Retinal pigment epithelial cell (primary cell): ENCODE data around the gene MT1B.

Experiments
- DNase-seq: peaks from one replicate; pipeline ENCODE4 v3.0.0-alpha.2; 2010; ENCODE audit warnings: low read depth
- H3K4me3 ChIP-seq: 2 replicates; pipeline ENCODE4 v1.5.1; 2011; ENCODE audit warnings: mild to moderate bottlenecking, low read length, control low read depth, moderate library complexity
- TF ChIP-seq, protein P1 (sequence below): conservative IDR thresholded peaks from 2 replicates; pipeline ENCODE4 v1.5.1; 2011; ENCODE audit warnings: low read depth, low read length, control low read depth, inconsistent platforms

The MT1B gene

GRCh38 chr16:56632848-56633365 is 18.8 kb upstream of the MT1B start:
- H3K4me3 ChIP-seq, result peak overlapping the region; percentile 39

GRCh38 chr16:56633535-56633934 is 18.2 kb upstream of the MT1B start:
- no peak overlapping the region for H3K4me3 ChIP-seq
- TF ChIP-seq, protein P1, sequence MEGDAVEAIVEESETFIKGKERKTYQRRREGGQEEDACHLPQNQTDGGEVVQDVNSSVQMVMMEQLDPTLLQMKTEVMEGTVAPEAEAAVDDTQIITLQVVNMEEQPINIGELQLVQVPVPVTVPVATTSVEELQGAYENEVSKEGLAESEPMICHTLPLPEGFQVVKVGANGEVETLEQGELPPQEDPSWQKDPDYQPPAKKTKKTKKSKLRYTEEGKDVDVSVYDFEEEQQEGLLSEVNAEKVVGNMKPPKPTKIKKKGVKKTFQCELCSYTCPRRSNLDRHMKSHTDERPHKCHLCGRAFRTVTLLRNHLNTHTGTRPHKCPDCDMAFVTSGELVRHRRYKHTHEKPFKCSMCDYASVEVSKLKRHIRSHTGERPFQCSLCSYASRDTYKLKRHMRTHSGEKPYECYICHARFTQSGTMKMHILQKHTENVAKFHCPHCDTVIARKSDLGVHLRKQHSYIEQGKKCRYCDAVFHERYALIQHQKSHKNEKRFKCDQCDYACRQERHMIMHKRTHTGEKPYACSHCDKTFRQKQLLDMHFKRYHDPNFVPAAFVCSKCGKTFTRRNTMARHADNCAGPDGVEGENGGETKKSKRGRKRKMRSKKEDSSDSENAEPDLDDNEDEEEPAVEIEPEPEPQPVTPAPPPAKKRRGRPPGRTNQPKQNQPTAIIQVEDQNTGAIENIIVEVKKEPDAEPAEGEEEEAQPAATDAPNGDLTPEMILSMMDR, result no peak
- no peak for DNase-seq

More at GRCh38 chr16:56632848-56633365, 18.8 kb upstream of the MT1B start:
- TF ChIP-seq, protein P1, result no peak
- DNase-seq, result no peak

DNA sequence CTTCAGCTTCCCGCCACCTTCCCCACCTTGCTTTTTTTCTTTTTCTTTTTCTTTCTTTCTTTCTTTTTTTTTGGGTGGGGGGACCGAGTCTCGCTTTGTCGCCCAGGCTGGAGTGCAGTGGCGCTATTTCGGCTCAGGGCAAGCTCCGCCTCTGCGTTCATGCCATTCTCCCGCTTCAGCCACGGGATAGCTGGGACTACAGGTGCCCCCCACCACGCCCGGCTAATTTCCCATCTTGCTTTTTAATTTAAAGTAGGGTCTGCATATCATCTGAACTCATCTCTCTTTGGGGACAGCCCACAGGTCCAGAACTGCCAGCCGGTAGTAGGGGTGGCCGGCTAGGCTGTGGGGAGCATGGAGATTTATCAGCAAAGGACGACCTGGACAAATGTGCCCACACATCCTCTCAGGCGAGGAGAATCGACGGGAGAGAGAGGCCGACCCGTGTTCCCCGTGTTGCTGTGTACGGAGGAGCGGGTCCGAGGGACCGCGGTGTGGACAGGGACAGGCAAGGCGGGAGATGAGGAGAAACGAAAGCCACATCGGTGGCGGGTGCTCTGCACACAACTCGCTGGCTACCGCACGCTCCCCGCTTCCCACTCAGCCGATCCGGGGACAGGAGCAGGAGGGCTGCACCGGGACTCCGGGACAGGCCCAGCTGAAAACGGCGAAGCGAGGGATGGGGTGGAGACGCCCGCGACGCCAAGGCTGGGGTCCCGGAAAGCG is 16.8 kb upstream of the MT1B start:
- H3K4me3 ChIP-seq, result no peak overlapping the region

GRCh38 chr16:56635441-56635967 is 16.2 kb upstream of the MT1B start:
- no peak for DNase-seq
- no peak overlapping the region for H3K4me3 ChIP-seq
- TF ChIP-seq, protein P1, result no peak

More for the DNA sequence above, 16.8 kb upstream of the MT1B start:
- TF ChIP-seq, protein P1, result no peak
- DNase-seq, result no peak

GRCh38 chr16:56636616-56637413 is 14.9 kb upstream of the MT1B start:
- TF ChIP-seq, protein P1, result no peak
- no peak overlapping the region for H3K4me3 ChIP-seq
- DNase-seq, result no peak

DNA sequence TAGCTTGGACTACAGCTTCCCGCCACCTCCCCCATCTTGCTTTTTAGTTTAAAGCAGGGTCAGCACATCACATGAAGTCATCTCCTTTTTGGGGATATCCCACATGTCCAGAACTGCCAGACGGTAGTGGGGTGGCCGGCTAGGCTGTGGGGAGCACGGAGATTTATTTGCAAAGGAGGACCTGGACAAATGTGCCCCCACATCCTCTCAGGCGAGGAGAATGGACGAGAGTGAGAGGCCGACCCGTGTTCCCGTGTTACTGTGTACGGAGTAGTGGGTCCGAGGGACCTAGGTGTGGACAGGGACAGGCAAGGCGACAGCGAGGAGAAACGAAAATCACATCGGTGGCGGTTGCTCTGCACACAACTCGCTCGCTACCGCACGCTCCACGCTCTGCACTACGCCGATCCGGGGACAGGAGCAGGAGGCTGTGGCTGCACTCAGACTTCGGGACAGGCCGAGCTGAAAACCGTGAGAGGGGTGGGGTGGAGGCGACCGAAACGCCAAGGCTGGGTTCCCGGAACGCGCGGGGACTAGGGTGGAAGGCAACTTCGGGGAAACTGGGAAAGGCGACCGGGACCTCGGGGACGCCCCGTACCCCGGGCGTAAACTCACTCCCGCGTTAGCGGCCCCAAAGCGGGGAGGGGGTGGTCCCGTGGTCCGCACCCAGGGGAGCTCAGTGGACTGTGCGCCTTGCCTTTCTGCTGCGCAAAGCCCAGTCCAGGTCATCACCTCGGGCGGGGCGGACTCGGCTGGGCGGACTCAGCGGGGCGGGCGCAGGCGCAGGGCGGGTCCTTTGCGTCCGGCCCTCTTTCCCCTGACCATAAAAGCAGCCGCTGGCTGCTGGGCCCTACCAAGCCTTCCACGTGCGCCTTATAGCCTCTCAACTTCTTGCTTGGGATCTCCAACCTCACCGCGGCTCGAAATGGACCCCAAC is 13.6 kb upstream of the MT1B start, which contains the start of gene MT1A:
Gene MT1A (plus strand): TSS at position 853 of the 937 bp plus-strand sequence. CDS start 73 bp downstream, at position 926.
- TF ChIP-seq, protein P1, result no peak
- no peak for DNase-seq
- H3K4me3 ChIP-seq, result peak within 1 kb of the TSS; percentile 42
